ENCODE results near the gene PCDHGB4.
"Not testable (repeated sequence)": the region's sequence is repeated elsewhere in the genome, so short reads cannot be mapped to it uniquely, and the experiment has no call there.

PCDHGB4 gene

GRCh38 chr5:141387557-141388311, at the start of gene PCDHGB4:
Gene PCDHGB4, plus strand, starts transcription at chr5:141387698. Its CDS starts 187 bp downstream, at chr5:141387885.
- DNase-seq = not testable (repeated sequence)

- no peak for DNase-seq
These were observed 48.8 kb upstream of the PCDHGB4 start, which contains the start of gene PCDHGA2 for GRCh38 chr5:141338538-141339306. Gene PCDHGA2, plus strand, starts transcription at chr5:141338760.

GRCh38 chr5:141340781-141341354, 46.6 kb upstream of the PCDHGB4 start:
- not testable (repeated sequence) for DNase-seq

GRCh38 chr5:141342773-141343172, 44.7 kb upstream of the PCDHGB4 start:
- DNase-seq = no peak

- no peak for DNase-seq
These were observed 44.1 kb upstream of the PCDHGB4 start, which contains the start of gene PCDHGA3 for GRCh38 chr5:141343242-141343952. Gene PCDHGA3, plus strand, starts transcription at chr5:141343829. Its CDS starts 205 bp downstream, at chr5:141344034.

- no peak for DNase-seq
These were observed 43.5 kb upstream of the PCDHGB4 start for GRCh38 chr5:141343953-141344463.

- no peak for DNase-seq
These were observed 42.2 kb upstream of the PCDHGB4 start for GRCh38 chr5:141345327-141345726.

GRCh38 chr5:141346017-141346416, 41.5 kb upstream of the PCDHGB4 start:
- DNase-seq = not testable (repeated sequence)

- DNase-seq = peak; percentile 64 to 72
These were observed 37.4 kb upstream of the PCDHGB4 start, which contains the start of gene PCDHGB1 for GRCh38 chr5:141349917-141350619. Gene PCDHGB1, plus strand, starts transcription at chr5:141350099. Its CDS starts 162 bp downstream, at chr5:141350261.

- DNase-seq = no peak
These were observed 35.9 kb upstream of the PCDHGB4 start for GRCh38 chr5:141351591-141351990.

GRCh38 chr5:141354900-141355469, 32.5 kb upstream of the PCDHGB4 start, which contains the start of gene PCDHGA4:
Gene PCDHGA4, plus strand, starts transcription at chr5:141355021. Its CDS starts 87 bp downstream, at chr5:141355108.
- DNase-seq = no peak

- DNase-seq = no peak
These were observed 31.9 kb upstream of the PCDHGB4 start for GRCh38 chr5:141355641-141356040.

GRCh38 chr5:141356133-141356532, 31.4 kb upstream of the PCDHGB4 start:
- no peak for DNase-seq

GRCh38 chr5:141356950-141357349, 30.5 kb upstream of the PCDHGB4 start:
- no peak for DNase-seq

- DNase-seq = no peak
These were observed 27.6 kb upstream of the PCDHGB4 start, which contains the start of gene PCDHGB2 for GRCh38 chr5:141359790-141360426. Gene PCDHGB2, plus strand, starts transcription at chr5:141359994. Its CDS starts 142 bp downstream, at chr5:141360136.

GRCh38 chr5:141360685-141361084, 26.8 kb upstream of the PCDHGB4 start:
- no peak for DNase-seq

GRCh38 chr5:141362719-141363118, 24.8 kb upstream of the PCDHGB4 start:
- no peak for DNase-seq

- DNase-seq = no peak
These were observed 23.4 kb upstream of the PCDHGB4 start, which contains the start of gene PCDHGA5 for GRCh38 chr5:141363952-141364660. Gene PCDHGA5, plus strand, starts transcription at chr5:141364162. Its CDS starts 169 bp downstream, at chr5:141364331.

GRCh38 chr5:141366016-141366896, 21.2 kb upstream of the PCDHGB4 start:
- no peak for DNase-seq

Data from NCI-H1930 (cell line).